ENCODE data around the gene SIPA1L3.

The SIPA1L3 gene

GRCh38 chr19:38193445-38193844, 286.4 kb downstream of the SIPA1L3 start:
- no peak for DNase-seq (ENCODE audit: low read depth)

DNA sequence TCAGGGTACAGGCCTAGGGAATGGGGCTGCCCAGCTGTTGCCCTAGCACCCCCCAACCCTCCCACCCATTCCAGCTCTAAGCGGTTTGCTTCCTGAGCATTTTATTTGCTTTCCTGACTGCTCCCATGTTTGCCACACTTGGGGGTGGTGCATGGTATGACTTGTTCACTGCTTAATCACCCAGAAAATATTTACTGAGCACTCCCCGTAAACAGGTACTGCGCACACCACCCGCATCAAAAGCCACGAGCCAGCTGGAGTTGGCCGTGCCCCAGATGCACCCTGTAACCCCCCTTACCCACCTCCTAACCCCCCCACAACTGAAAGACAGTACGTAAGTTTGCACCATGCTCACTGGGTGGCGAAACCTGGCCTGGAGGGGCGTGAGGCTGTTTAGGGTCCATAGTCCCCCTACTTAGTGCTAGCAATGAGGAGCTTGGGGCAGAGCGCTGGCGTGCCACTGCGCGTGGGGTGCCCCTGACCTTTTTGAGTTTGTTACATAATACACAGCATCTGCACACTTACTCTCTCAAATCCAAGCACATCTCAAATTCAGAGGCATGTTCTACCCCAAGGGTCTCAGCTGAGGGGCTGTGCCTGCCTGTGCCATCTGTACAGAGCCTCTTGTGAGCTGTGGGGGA, 287.2 kb downstream of the SIPA1L3 start:
- DNase-seq (ENCODE audit: low read depth), result no peak

DNA sequence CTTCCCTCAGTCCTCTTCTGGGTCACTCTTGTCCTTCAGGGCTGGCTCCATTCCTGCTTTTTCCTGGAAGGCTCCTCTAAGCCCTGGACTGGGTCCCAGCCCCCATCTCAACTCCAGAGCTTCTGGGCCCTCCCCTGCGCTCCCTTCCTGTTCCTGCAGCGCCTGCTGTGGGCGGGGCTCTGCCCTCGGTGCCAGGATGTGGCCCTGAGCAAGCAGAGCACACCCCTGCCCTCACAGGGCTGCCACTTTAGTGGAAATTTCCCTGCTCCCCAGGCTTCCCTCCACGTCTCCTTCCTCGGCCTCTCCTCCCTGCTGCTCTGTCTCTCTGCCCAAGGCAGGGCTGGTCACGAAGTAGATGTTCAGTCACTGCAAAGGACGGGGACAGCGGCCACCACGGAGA, 288.2 kb downstream of the SIPA1L3 start:
- DNase-seq (ENCODE audit: low read depth), result no peak

GRCh38 chr19:38196245-38196837, 289.3 kb downstream of the SIPA1L3 start:
- DNase-seq (ENCODE audit: low read depth), result no peak

DNA sequence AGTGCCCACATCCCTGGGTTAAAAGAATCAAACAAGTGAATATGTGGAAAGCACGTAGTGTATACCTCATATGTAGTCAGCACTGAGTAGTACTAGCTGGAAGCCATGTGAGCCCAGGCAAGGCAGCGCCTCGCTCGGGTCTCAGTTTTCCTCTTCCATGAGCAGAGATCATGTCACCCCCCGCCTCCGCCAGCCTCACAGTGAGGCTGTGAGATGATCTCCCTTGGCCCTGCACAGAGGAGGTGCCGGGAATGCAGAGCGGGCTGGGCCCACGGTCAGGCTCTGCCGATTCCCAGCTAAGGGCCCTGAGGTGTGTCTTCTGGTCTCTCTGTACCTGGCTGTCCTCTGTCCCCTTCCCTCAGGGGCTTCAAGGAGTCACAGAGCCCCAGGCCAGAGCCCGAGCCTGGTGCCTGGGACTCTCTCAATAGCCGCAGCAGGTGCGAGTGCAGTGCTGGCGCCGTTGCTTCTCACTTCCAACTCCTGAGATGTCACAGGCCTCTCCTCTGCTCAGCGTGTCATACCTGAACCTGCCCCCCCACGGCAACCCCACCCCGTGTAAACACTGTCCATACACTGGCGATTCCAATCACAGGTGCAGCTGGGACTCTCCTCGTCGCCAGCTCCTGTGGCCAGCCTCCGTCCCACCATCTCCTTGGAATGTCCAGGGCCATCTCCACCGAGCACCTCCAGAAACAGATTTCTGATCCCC, 290.1 kb downstream of the SIPA1L3 start:
- DNase-seq (ENCODE audit: low read depth), result no peak

DNA sequence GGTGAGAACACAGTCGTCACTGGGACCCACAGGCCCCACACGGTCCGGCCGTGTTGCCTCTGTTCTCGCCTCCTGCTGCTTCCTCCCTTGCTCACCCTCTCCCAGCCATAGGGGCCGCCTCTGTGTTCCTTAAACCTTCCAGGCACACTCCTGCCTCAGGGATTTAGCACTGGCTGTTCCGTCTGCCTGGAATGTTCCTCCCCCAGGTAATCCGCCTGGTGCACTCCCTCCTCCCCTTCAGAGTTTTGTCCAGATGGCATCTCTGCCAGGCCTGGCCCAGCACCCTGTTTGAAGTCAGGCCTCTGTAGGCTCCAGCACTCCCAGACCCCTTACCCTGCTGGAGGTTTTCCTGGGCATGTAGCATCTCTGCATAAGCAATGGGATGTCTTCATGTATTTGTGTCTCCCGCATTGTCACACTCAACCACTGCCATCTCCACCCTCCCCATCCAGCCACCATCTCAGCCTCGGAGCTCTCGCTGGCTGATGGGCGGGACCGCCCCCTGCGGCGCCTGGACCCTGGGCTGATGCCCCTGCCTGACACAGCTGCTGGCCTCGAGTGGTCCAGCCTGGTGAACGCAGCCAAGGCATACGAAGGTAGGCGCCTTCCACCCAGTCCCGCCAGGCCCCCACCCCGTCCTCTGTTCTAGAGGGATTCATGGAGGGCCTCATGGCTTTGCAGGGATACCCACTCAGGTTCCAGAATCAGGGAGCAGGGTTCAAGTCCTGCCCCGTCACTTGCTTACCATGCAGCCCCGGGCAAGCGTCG, 291.1 kb downstream of the SIPA1L3 start:
- no peak for DNase-seq (ENCODE audit: low read depth)

DNA sequence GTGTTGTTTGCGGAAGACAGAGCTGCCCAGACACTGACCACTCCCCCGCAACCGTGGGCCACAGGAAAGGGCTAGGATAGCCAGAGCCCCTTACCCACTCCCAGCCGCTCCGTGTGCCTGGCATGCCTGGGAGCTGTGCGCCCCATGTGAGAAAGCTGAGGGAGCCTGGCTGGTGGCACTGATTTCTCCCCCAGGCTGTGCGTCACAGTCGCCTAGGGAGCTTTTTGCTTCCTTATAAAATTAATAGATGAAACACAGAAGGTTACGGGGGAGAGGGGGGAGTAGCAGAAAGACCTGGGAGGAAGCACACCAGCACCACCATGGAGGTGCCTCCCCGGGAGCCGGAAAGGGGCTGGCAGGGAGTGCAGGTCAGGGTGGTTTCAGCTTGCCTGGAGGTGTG, 292.3 kb downstream of the SIPA1L3 start:
- DNase-seq (ENCODE audit: low read depth), result no peak

GRCh38 chr19:38201731-38202130, 294.7 kb downstream of the SIPA1L3 start:
- DNase-seq (ENCODE audit: low read depth), result no peak

DNA sequence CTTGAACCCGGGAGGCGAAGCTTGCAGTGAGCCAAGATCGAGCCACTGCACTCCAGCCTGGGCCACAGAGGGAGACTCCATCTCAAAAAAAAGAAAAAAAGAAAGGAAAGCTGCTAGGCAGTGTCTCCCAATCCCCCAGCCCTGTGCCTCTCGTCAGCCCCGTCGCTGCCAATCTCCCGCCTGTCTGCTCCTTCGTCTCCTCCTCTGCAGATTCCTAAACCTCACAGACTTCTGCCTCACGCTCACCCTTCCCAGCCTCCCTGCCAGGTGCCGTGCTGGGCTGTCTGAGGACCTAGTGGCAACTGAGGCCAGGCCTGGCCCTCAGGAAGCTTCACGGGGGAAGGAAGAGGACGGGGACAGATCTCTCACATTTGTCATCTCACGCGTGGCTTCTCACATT, 295.5 kb downstream of the SIPA1L3 start:
- DNase-seq (ENCODE audit: low read depth), result no peak

- DNase-seq (ENCODE audit: low read depth), result no peak
These were observed 296.2 kb downstream of the SIPA1L3 start for GRCh38 chr19:38203197-38203596.

DNA sequence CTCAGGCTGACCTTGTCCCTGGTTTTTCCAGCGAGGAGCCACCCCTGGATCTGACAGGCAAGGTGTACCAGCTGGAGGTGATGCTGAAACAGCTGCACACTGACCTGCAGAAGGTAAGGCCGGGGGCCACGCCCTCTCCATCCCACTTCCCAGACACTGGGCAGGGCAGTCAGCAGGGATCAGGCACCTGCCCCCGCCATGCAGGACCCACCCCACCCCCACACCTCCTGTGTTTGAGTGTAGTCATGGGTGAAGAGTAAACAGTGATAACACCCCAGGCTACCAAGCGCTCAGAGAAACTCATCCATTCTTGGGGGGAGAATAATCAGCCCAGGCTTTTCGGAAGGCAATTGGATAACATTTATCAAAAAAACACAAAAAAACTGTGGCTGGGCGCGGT, 297.1 kb downstream of the SIPA1L3 start:
- no peak for DNase-seq (ENCODE audit: low read depth)

DNA sequence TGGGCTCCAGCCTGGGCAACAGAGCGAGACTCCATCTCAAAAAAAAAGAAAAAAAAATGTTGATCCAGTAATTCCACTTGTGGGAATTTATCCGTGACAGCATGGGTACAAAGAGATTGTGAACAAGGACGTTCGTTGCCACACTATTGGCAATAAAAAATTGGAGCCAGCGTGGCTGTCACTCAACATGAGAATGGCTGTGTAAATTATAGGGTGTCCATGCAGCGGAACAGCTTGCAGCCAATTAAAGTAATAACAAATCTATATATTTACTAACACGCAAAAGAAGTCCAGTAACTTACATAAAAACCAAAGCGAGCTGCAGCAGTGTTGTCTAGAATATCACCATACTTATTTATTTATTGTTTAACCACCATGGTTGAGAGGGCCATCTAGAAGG, 297.7 kb downstream of the SIPA1L3 start:
- no peak for DNase-seq (ENCODE audit: low read depth)

GRCh38 chr19:38206006-38206745, 299.2 kb downstream of the SIPA1L3 start:
- no peak for DNase-seq (ENCODE audit: low read depth)

- DNase-seq (ENCODE audit: low read depth), result no peak
These were observed 299.9 kb downstream of the SIPA1L3 start for GRCh38 chr19:38206928-38207327.

- no peak for DNase-seq (ENCODE audit: low read depth)
These were observed 300.5 kb downstream of the SIPA1L3 start for GRCh38 chr19:38207543-38207942.

- no peak for DNase-seq (ENCODE audit: low read depth)
These were observed 301.6 kb downstream of the SIPA1L3 start for GRCh38 chr19:38208571-38208970.

GRCh38 chr19:38209152-38209551, 302.1 kb downstream of the SIPA1L3 start:
- DNase-seq (ENCODE audit: low read depth), result no peak

- DNase-seq (ENCODE audit: low read depth), result no peak
These were observed 302.9 kb downstream of the SIPA1L3 start for GRCh38 chr19:38209671-38210457.

- no peak for DNase-seq (ENCODE audit: low read depth)
These were observed 303.5 kb downstream of the SIPA1L3 start for GRCh38 chr19:38210458-38210987.

DNA sequence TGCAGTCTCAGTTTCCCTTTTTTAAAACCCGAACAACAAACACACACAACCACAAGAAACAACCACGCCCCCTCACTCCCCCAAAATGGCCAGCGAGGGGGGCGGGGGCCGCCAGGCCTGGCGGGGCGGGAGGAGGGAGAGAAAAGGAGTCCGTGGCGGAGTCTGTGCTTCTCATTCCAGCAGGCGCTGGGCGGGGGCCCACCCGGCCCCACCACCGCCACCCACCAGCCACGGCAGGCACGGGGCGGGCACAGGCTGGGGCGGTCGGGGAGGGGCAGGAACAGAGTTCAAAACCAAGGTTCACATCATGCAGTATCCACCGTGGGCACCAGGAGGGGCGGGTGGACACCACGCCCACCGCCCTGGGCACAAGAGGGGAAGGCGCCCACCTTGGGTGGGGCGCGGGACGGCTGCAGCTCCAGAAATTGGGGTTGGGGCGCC, 304.2 kb downstream of the SIPA1L3 start:
- DNase-seq (ENCODE audit: low read depth), result no peak

DNA sequence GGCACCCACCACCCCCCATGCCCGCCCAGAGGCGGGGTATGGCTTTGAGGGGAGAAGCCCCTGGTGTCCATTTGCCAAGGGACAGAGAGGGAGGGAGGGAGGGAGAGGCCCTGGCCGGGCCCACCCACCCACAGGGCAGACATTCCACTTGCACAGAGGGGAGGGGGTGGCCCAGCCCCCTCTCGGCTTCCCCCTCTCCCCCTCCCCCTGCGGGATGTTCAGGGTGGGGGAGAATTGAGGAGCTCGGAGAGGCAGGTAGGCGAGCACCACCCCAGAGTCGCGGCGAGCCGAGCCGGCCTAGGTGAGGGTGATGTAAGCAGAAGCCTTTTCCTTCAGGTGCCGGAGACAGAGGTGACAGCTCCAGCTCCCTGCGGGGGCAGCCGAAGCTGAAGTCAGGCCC, 304.8 kb downstream of the SIPA1L3 start:
- no peak for DNase-seq (ENCODE audit: low read depth)

Measured in activated T-cell treated with anti-CD3 and anti-CD28 coated beads for 24 hours (primary cell).